GM13976 (cell line): Measurements from ENCODE around the gene PROX2.

Source experiments
- DNase-seq: peaks from one replicate; pipeline ENCODE4 v3.0.0; 2012; ENCODE audit warnings: low spot score
- CTCF ChIP-seq: IDR thresholded peaks from 2 replicates; pipeline ENCODE4 v1.5.1; 2012; ENCODE audit warnings: borderline replicate concordance, mild to moderate bottlenecking; ENCODE audit not compliant: insufficient read depth; ENCODE audit errors: extremely low read depth, missing control alignments, control extremely low read depth
- in situ Hi-C: fragments of 300-500 bp; cut with MboI; formaldehyde crosslinking; loops from one replicate; pipeline ENCODE4 v1.12.0; 2022; ENCODE audit warnings: low sequenced_read_pairs, mixed read lengths, inconsistent platforms; ENCODE audit not compliant: unreplicated experiment

The PROX2 gene

GRCh38 chr14:74856366-74856765, 19.6 kb downstream of the PROX2 start:
- DNase-seq = no peak
- TF ChIP-seq CTCF = no peak
- in situ Hi-C loops = loop anchor here (10.0 kb wide), 1 partner anchor 238 kb away; no protein-coding TSS in a partner anchor

DNA sequence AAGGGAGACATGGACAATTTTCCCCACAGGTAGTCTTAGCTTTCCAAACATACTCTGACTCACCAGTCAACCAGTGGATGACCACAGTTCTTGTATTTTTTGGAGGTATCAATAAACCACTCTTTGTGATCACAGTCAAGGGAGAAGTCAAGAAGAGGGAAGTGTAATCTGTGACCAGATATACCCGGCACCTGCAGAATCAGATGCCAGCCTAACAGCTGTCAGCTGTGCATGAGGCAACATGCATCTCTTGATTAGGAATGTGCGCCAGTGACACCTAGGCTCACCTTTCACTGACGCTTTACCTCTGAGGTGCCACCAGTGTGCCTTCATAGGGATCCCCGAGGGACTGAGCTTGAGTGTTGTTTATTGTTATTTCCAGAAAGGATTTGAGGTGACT, 20.0 kb downstream of the PROX2 start:
- no peak for DNase-seq
- TF ChIP-seq CTCF = no peak
- in situ Hi-C loops = loop anchor here (10.0 kb wide), 1 partner anchor 239 kb away; no protein-coding TSS in a partner anchor

DNA sequence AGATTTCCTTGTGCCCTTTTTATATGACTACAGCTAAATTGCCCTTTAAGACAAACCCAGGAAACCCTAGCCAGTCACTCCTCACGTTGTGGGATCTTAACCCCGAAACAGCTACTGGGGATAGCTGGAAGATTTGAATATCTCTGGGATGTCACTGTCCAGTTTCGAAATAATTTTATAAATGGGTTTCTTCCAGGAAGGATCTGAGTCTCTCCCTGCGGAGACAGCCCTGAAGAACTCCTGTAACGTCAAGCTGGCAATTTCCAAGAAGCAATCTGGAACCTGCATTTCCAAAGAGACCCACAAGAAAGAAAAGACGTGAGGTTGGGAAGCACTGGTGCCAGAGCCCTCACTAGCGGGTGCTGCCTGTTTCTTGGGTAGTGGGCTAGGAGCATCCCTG, 20.9 kb downstream of the PROX2 start:
- in situ Hi-C loops = loop anchor here (10.0 kb wide), 1 partner anchor 240 kb away; no protein-coding TSS in a partner anchor
- no peak for DNase-seq
- no peak for TF ChIP-seq CTCF

- no peak for TF ChIP-seq CTCF
- in situ Hi-C loops = loop anchor here (10.0 kb wide), 1 partner anchor 241 kb away; no protein-coding TSS in a partner anchor
- no peak for DNase-seq
Observed at GRCh38 chr14:74853581-74853980, 22.4 kb downstream of the PROX2 start.

- in situ Hi-C loops = loop anchor here (10.0 kb wide), 1 partner anchor 242 kb away; no protein-coding TSS in a partner anchor
- no peak for TF ChIP-seq CTCF
- no peak for DNase-seq
Observed at GRCh38 chr14:74852922-74853530, 22.9 kb downstream of the PROX2 start.

GRCh38 chr14:74848768-74849167, 27.2 kb downstream of the PROX2 start:
- in situ Hi-C loops = no loop called here
- no peak for DNase-seq

More at GRCh38 chr14:74848768-74849167, 27.2 kb downstream of the PROX2 start:
- no peak for TF ChIP-seq CTCF
